Adrenal gland (tissue), 12 donors: ENCODE measurements around the gene CARS2. TPM values are rescaled to one million over a fixed set of nuclear protein-coding genes. Genes with fewer than 3 reads are reported as not detected.

Experiments used
- DNase-seq, 7 donors: peaks; one replicate each; pipeline ENCODE4 v3.0.0-alpha.2; 2019 to 2020
- H3K27ac ChIP-seq, 5 donors: fragments of 200-600 bp; sonication (generic) in 4 of 5; 1 replicate in 3 of 5; 2 replicates in 2 of 5; pipeline versions ENCODE4 v1.5.1 to v1.8.0; 2016 to 2020; ENCODE audit warnings: mild to moderate bottlenecking in 1 of 5
- H3K27me3 ChIP-seq: fragments of 200-600 bp; 2 replicates; pipeline ENCODE4 v1.8.0; 2021
- H3K36me3 ChIP-seq, 2 donors: fragments of 200-600 bp; replicated peaks in 1 of 2; 1 replicate in 1 of 2; 2 replicates in 1 of 2; pipeline versions ENCODE4 v1.5.1 to v1.8.0; 2018 to 2022
- H3K4me1 ChIP-seq, 2 donors: fragments of 200-600 bp; replicated peaks in 1 of 2; 1 replicate in 1 of 2; 2 replicates in 1 of 2; pipeline versions ENCODE4 v1.5.1 to v1.8.0; 2018 to 2021
- H3K4me3 ChIP-seq, 4 donors: fragments of 200-600 bp; sonication (generic) in 3 of 4; one replicate each; pipeline ENCODE4 v1.5.1; 2016 to 2018
- H3K9me3 ChIP-seq, 3 donors: fragments of 200-600 bp; sonication (generic) in 1 of 3; replicated peaks in 1 of 3; 1 replicate in 2 of 3; 2 replicates in 1 of 3; pipeline versions ENCODE4 v1.5.1 to v1.8.0; 2016 to 2021
- POLR2A ChIP-seq, 2 donors: fragments of 450-650 bp; IDR thresholded peaks; one replicate each; pipeline ENCODE4 v1.6.1; 2017; ENCODE audit warnings: antibody characterized with exemption in 2 of 2, mild to moderate bottlenecking in 2 of 2, moderate library complexity in 1 of 2
- WGBS, 4 donors: extraction: QIAGEN DNeasy Blood & Tissue Kit in 2 of 4; methylation state at CpG; one replicate each; pipeline versions ENCODE4 v1.1.5 to v1.1.7; 2013 to 2017; 5-methylcytosine and 5-hydroxymethylcytosine counted together
- intact Hi-C, 2 donors: fragments of 100-400 bp; cut with DNase I; formaldehyde crosslinking; loops; one replicate each; pipeline versions ENCODE4 v1.14.1 to v1.15.0; 2022 to 2023
- polyA plus RNA-seq, 3 donors: library from polyadenylated mRNA; stranded (reverse); fragments of 200-250 nt in 2 of 3; fragments of 350-450 nt in 1 of 3; fragmentation: Illumina TruSeq in 1 of 3; extraction: RNeasy Lipid Tissue Mini Kit (QIAGEN cat#74804) in 1 of 3; gene quantifications; one replicate each; pipeline ENCODE4 v1.2.3, GENCODE V29; 2013 to 2014
- total RNA-seq, 9 donors: library from RNA; depleted of rRNA in 4 of 9; stranded (reverse); fragments of >200 nt in 4 of 9; fragments of 120-200 nt in 1 of 9; fragmentation: NEBNext Ultra II Directional in 1 of 9; extraction: Animal tissue kit (Norgen Biotek cat#: 25700) in 1 of 9; gene quantifications; one replicate each; pipeline versions ENCODE4 v1.1.0 to v1.2.4, GENCODE V29; 2013 to 2023
- TF ChIP-seq, protein P1 (sequence below), 6 experiments: fragments of 450-650 bp in 4 of 6; fragments of 200-600 bp in 2 of 6; sonication (generic) in 1 of 6; IDR thresholded peaks; 1 replicate in 5 of 6; 2 replicates in 1 of 6; pipeline versions ENCODE4 v1.5.1 to v1.8.0; 2016 to 2021; ENCODE audit warnings: antibody characterized with exemption in 6 of 6, mild to moderate bottlenecking in 2 of 6, moderate library complexity in 1 of 6
- donor health status: healthy with polysubstance abuse.
- donor health status: Bipolar disorder and iron deficiency.
- donor health status: DM: yes; HTN: yes; CAD: no.
- donor health status: DM: no; HTN: no; CAD: no.
- donor health status: DM: no; HTN: no; CAD: no.
- donor health status: DM: yes; HTN: yes; CAD: no.

CARS2 gene
- total and polyA plus RNA-seq, 12 donors: 38.5 to 254 (median 59.9) TPM

DNA sequence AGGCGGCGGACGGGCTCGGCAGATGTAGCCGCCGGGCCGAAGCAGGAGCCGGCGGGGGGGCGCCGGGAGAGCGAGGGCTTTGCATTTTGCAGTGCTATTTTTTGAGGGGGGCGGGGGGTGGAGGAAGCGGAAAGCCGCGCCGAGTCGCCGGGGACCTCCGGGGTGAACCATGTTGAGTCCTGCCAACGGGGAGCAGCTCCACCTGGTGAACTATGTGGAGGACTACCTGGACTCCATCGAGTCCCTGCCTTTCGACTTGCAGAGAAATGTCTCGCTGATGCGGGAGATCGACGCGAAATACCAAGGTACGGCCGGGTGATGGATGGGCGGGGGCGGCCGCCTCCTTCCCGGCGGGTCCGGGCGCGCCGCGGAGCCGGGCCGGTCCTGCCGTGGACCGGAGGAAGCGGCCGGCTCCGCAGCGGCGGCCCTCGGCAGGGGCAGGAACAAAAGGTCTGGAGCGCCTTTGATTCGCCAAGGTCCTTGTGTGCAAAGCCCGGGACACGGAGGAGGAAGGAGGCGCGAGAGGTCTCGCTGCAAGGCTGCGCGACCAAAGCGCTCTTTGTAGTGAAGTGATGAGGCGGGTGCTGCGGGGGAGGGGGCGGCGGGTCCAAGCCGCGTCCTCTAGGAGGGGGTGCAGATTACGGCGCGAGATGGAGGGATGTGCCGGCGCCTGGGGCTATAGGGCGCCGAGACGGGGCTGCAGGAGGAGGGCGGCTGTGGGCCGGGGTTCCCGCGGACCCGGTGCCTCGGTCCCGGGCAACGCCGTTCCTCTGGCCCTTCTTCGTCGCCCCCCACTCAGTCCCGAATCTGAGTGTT, 8.3 kb upstream of the CARS2 start:
- 0 to 2% (median 0%) methylated on average over 25 to 86 of the region's 86 CpGs; no CpG with 5 or more reads in 1 of the 4 donors for WGBS, 4 donors
- H3K27ac ChIP-seq: peak overlapping the region; percentile 91 to 100 (median 99)
- no peaks in the 10 kb centered on the region for H3K9me3 ChIP-seq
- H3K36me3 ChIP-seq: no peaks in the 10 kb centered on the region
- peak overlapping the region; percentile 56 to 92 (median 84) for H3K4me3 ChIP-seq
- intact Hi-C loops: loop anchor here in 1 of 2 donors (10.0 kb wide), 2 partner anchors 111 to 201 kb away; partner anchors contain the start of gene ANKRD10
- peaks cover 6 to 30% of the 10 kb centered on the region in 2 donors for H3K4me1 ChIP-seq
- TF ChIP-seq POLR2A (IDR thresholded peaks at IDR 0.05): peak; percentile 35
- TF ChIP-seq, protein P1, sequence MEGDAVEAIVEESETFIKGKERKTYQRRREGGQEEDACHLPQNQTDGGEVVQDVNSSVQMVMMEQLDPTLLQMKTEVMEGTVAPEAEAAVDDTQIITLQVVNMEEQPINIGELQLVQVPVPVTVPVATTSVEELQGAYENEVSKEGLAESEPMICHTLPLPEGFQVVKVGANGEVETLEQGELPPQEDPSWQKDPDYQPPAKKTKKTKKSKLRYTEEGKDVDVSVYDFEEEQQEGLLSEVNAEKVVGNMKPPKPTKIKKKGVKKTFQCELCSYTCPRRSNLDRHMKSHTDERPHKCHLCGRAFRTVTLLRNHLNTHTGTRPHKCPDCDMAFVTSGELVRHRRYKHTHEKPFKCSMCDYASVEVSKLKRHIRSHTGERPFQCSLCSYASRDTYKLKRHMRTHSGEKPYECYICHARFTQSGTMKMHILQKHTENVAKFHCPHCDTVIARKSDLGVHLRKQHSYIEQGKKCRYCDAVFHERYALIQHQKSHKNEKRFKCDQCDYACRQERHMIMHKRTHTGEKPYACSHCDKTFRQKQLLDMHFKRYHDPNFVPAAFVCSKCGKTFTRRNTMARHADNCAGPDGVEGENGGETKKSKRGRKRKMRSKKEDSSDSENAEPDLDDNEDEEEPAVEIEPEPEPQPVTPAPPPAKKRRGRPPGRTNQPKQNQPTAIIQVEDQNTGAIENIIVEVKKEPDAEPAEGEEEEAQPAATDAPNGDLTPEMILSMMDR (IDR thresholded peaks at IDR 0.05): no peak
- no peaks in the 10 kb centered on the region for H3K27me3 ChIP-seq
- peak; percentile 63 to 81 (median 70) for DNase-seq

DNA sequence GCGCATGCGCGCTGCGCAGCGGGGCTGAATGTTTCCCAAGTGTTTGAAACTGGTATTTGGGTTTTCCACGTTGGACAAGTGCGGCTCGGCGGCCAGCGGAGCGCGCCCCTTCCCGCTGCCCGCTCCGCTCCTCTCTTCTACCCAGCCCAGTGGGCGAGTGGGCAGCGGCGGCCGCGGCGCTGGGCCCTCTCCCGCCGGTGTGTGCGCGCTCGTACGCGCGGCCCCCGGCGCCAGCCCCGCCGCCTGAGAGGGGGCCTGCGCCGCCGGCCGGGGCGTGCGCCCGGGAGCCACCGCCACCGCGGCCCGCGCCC, 7.7 kb upstream of the CARS2 start, which contains the start of gene ING1:
TSS of gene ING1 (plus strand) at position 59 of the 311 bp plus-strand sequence. CDS start 450 bp downstream, outside the sequence.
- intact Hi-C loops: loop anchor here in 1 of 2 donors (10.0 kb wide), 2 partner anchors 111 to 201 kb away; partner anchors contain the start of gene ANKRD10

DNA sequence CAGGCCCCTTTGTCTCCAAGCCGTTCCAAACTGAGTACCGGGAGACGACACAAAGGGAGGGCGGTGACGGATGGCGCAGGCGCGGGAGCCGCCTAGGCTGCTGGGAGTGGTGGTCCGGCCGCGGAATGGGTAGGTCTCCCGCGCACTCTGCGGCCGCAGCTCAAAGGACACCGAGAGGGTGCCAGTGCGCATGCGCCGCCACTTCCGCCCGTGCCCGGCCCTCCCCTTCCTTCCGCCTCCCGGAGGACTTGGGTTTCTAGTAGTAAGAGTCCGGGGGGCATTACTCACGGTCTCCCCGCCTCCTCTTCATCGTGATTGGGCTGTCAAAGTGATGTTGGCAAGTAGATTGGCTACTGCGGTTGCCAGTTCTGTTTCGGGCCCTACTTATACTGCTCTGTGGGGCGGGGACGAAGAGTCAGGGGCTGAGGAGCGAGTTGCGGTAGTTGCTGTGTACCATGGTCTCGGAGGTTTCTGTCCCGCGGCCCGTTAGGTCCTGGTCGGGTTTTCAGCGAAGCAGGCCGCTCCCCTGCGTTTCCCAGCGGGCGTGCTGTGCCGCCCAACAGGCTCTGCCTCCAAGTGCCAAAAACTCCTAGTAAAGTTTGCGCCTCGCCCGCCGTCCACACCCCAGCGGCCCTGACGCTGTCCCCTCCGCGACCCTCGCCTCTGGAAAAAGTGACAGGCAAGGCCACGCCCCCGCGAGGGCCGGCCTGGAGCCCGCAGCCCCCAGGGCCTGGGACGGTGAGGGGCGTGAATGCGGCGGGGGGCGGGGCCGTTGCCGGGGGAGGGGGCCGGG, 7.1 kb upstream of the CARS2 start:
- TF ChIP-seq, protein P1 (IDR thresholded peaks at IDR 0.05): no peak
- TF ChIP-seq POLR2A (IDR thresholded peaks at IDR 0.05): peak; percentile 98 to 99
- WGBS, 4 donors: 0 to 1% (median 0%) methylated on average over 32 to 68 of the region's 68 CpGs
- Histone ChIP-seq H3K9me3 (no peaks in the 10 kb centered on the region), H3K4me1 (peaks cover 6 to 26% of the 10 kb centered on the region in 2 donors), H3K27ac (peak overlapping the region; percentile 94 to 100 (median 100)), H3K27me3 (no peaks in the 10 kb centered on the region), H3K36me3 (no peaks in the 10 kb centered on the region), H3K4me3 (peak overlapping the region; percentile 45 to 86 (median 65))
- intact Hi-C loops: loop anchor here in 1 of 2 donors (10.0 kb wide), 2 partner anchors 112 to 202 kb away; partner anchors contain the start of gene ANKRD10
- DNase-seq: peak; percentile 99 to 100 (median 100)

More for the DNA sequence above, 7.7 kb upstream of the CARS2 start, which contains the start of gene ING1:
- H3K36me3 ChIP-seq: no peaks in the 10 kb centered on the region
- peaks cover 6 to 30% of the 10 kb centered on the region in 2 donors for H3K4me1 ChIP-seq
- no peaks in the 10 kb centered on the region for H3K9me3 ChIP-seq
- no peak for DNase-seq
- H3K27me3 ChIP-seq: no peaks in the 10 kb centered on the region
- WGBS, 4 donors: 0 to 1% (median 1%) methylated on average over 11 to 45 of the region's 45 CpGs; no CpG with 5 or more reads in 1 of the 4 donors
- peak within 1 kb of the TSS; percentile 68 to 92 (median 84) for H3K4me3 ChIP-seq
- peak within 1 kb of the TSS; percentile 94 to 100 (median 100) for H3K27ac ChIP-seq
- TF ChIP-seq, protein P1 (IDR thresholded peaks at IDR 0.05): no peak
- peak in 1 of 2 donors; percentile 14 for TF ChIP-seq POLR2A (IDR thresholded peaks at IDR 0.05)
